HEK293T (cell line): ENCODE measurements around the gene MYL7.

Source experiments
- BHLHE40 ChIP-seq: fragments of 450-650 bp; IDR thresholded peaks from 2 replicates; pipeline ENCODE4 v1.6.1; 2016; ENCODE audit warnings: mild to moderate bottlenecking, moderate library complexity, borderline replicate concordance
- CTBP1 ChIP-seq: fragments of 450-650 bp; IDR thresholded peaks from 2 replicates; pipeline ENCODE4 v1.6.1; 2016; ENCODE audit warnings: borderline replicate concordance
- FOXK2 ChIP-seq: fragments of 450-650 bp; IDR thresholded peaks from 2 replicates; pipeline ENCODE4 v1.6.1; 2016; ENCODE audit warnings: mild to moderate bottlenecking
- FOXM1 ChIP-seq: fragments of 450-650 bp; IDR thresholded peaks from 2 replicates; pipeline ENCODE4 v1.6.1; 2017; ENCODE audit warnings: mild to moderate bottlenecking, borderline replicate concordance
- HDGF ChIP-seq: fragments of 450-650 bp; IDR thresholded peaks from 2 replicates; pipeline ENCODE4 v1.6.1; 2017; ENCODE audit warnings: antibody characterized with exemption, borderline replicate concordance
- L3MBTL2 ChIP-seq: fragments of 450-650 bp; conservative IDR thresholded peaks from 2 replicates; pipeline ENCODE4 v1.6.1; 2016; ENCODE audit warnings: mild to moderate bottlenecking
- NFRKB ChIP-seq: fragments of 450-650 bp; IDR thresholded peaks from 2 replicates; pipeline ENCODE4 v1.6.1; 2016; ENCODE audit warnings: mild to moderate bottlenecking, moderate library complexity
- PKNOX1 ChIP-seq: fragments of 450-650 bp; IDR thresholded peaks from 2 replicates; pipeline ENCODE4 v1.6.1; 2016
- SP1 ChIP-seq: fragments of 450-650 bp; IDR thresholded peaks from 2 replicates; pipeline ENCODE4 v1.6.1; 2017
- SUZ12 ChIP-seq: fragments of 450-650 bp; IDR thresholded peaks from 2 replicates; pipeline ENCODE4 v1.6.1; 2016; ENCODE audit warnings: mild to moderate bottlenecking
- TARDBP ChIP-seq: fragments of 450-650 bp; IDR thresholded peaks from 2 replicates; pipeline ENCODE4 v1.6.1; 2016

- TF ChIP-seq L3MBTL2 (no peak), TARDBP (no peak), CTBP1 (no peak), BHLHE40 (no peak), PKNOX1 (no peak), FOXK2 (no peak), HDGF (no peak), NFRKB (no peak), FOXM1 (no peak), SUZ12 (no peak), SP1 (no peak)
These were observed 48.3 kb upstream of the MYL7 start, which contains the start of gene GCK for GRCh38 chr7:44189286-44189992.
